ENCODE results near the gene ACSBG1.

Gene ACSBG1

DNA sequence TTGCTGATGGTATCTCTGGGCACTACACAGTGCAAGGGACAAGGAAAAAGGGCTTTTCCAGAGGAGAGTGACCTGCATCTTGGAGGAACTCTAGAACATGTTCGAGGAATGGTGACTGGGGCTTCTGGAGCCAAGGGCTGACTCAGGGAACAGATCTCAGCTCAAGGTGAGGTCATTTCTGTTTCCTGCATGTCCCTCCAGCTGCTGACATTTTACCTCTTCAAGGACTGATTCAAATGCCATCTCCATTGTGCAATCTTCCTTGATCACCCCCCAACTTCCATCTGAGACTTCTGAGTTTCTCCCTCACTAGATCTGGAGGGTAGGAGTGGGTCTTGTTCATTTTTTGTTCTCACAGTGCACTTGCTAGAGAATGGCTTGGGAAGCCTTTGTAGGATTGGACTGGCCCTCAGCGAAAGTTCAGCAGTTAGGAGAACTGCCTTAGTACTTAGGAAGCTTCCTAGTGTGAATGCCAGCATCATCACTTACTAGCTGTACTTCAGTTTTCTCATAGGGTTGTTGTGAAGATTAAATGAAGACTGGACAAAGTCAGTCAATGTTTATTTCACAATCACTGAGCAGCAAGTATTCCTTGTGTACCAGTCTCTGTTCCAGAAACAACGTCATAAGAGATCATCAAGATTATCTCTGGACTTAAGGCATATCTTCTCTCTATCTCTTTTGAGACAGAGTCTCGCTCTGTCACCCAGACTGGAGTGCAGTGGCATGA lies 87.8 kb downstream of the ACSBG1 start:
- Histone ChIP-seq H3K23ac (ENCODE audit: low read length in 2 of 2) (no peak overlapping the region), H3K14ac (ENCODE audit: low read length in 2 of 2) (no peak overlapping the region), H3K4me1 (ENCODE audit: control insufficient read depth, insufficient read depth, low read depth, low read length) (peaks cover 5% of the 10 kb centered on the region), H4K8ac (ENCODE audit: low read length) (no peak overlapping the region), H3K27me3 (ENCODE audit: control insufficient read depth in 1 of 2, insufficient read depth in 1 of 2, low read length in 2 of 2) (no peaks in the 10 kb centered on the region), H2BK5ac (ENCODE audit: low read depth, low read length, poor library complexity, severe bottlenecking) (no peak overlapping the region), H3K4me3 (ENCODE audit: insufficient read depth in 1 of 2, low read depth in 1 of 2, low read length in 2 of 2) (no peak overlapping the region), H3K79me1 (replicated peaks; ENCODE audit: low read length, poor library complexity, severe bottlenecking) (peaks cover 10% of the 10 kb centered on the region), H2BK12ac (ENCODE audit: low read length in 2 of 2) (no peak overlapping the region), H3K9me3 (ENCODE audit: control insufficient read depth, low read length) (no peaks in the 10 kb centered on the region), H3K4ac (ENCODE audit: low read depth in 1 of 2, low read length in 2 of 2) (no peak overlapping the region), H3K36me3 (ENCODE audit: control insufficient read depth in 1 of 2, insufficient read depth in 2 of 2, low read depth in 1 of 2, low read length in 2 of 2) (no peaks in the 10 kb centered on the region), H2AFZ (ENCODE audit: low read depth, low read length) (no peak overlapping the region), H2BK120ac (ENCODE audit: low read depth, low read length) (no peak overlapping the region), H2AK5ac (ENCODE audit: low read length, severe bottlenecking) (no peak overlapping the region), H3K18ac (ENCODE audit: low read depth in 1 of 2, low read length in 2 of 2) (no peak overlapping the region), H3K9ac (ENCODE audit: low read length) (no peak overlapping the region), H3K4me2 (ENCODE audit: low read length, poor library complexity, severe bottlenecking) (no peak overlapping the region), H2BK15ac (ENCODE audit: low read depth, poor library complexity, severe bottlenecking) (no peak overlapping the region), H3K27ac (ENCODE audit: low read length, poor library complexity, severe bottlenecking) (no peak overlapping the region), H4K91ac (ENCODE audit: low read length) (no peak overlapping the region)
- WGBS: 94% methylated on average over 4 of the region's 4 CpGs
- DNase-seq: no peak

DNA sequence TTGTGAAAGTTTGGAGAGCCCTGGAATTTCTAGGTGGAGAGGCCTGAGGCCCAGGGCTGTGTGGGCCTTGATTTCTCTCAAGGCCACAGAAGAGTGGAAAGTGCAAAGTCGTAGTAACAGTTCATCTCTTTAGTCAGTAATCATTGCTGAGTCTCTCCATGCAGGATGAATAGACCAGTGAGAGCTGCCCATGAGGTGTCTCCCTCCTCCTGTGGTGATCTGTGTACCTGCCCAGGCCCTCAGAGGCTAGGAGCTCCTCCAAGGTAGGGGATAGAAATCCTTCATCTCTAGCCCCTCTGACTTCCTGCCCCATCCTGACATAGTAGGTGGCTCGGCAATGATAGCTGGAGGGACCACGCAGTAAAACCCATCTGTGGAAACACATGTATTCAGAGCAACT lies 92.0 kb downstream of the ACSBG1 start:
- no peak overlapping the region for H2BK12ac ChIP-seq (ENCODE audit: low read length in 2 of 2)
- no peak overlapping the region for H3K14ac ChIP-seq (ENCODE audit: low read length in 2 of 2)
- H3K23ac ChIP-seq (ENCODE audit: low read length in 2 of 2): no peak overlapping the region
- no peak overlapping the region for H2AFZ ChIP-seq (ENCODE audit: low read depth, low read length)
- no peak overlapping the region for H3K4ac ChIP-seq (ENCODE audit: low read depth in 1 of 2, low read length in 2 of 2)
- no peak overlapping the region for H4K8ac ChIP-seq (ENCODE audit: low read length)
- no peak overlapping the region for H3K27ac ChIP-seq (ENCODE audit: low read length, poor library complexity, severe bottlenecking)
- DNase-seq: no peak
- no peak overlapping the region for H2BK15ac ChIP-seq (ENCODE audit: low read depth, poor library complexity, severe bottlenecking)
- no peak overlapping the region for H2BK5ac ChIP-seq (ENCODE audit: low read depth, low read length, poor library complexity, severe bottlenecking)
- H2BK120ac ChIP-seq (ENCODE audit: low read depth, low read length): no peak overlapping the region
- no peaks in the 10 kb centered on the region for H3K36me3 ChIP-seq (ENCODE audit: control insufficient read depth in 1 of 2, insufficient read depth in 2 of 2, low read depth in 1 of 2, low read length in 2 of 2)
- no peak overlapping the region for H2AK5ac ChIP-seq (ENCODE audit: low read length, severe bottlenecking)
- no peak overlapping the region for H4K91ac ChIP-seq (ENCODE audit: low read length)
- H3K79me1 ChIP-seq (replicated peaks; ENCODE audit: low read length, poor library complexity, severe bottlenecking): no peaks in the 10 kb centered on the region
- H3K4me2 ChIP-seq (ENCODE audit: low read length, poor library complexity, severe bottlenecking): no peak overlapping the region
- no peaks in the 10 kb centered on the region for H3K9me3 ChIP-seq (ENCODE audit: control insufficient read depth, low read length)
- no peak overlapping the region for H3K18ac ChIP-seq (ENCODE audit: low read depth in 1 of 2, low read length in 2 of 2)
- 95% methylated on average over 3 of the region's 3 CpGs for WGBS
- H3K4me3 ChIP-seq (ENCODE audit: insufficient read depth in 1 of 2, low read depth in 1 of 2, low read length in 2 of 2): no peak overlapping the region
- no peak overlapping the region for H3K9ac ChIP-seq (ENCODE audit: low read length)
- no peaks in the 10 kb centered on the region for H3K27me3 ChIP-seq (ENCODE audit: control insufficient read depth in 1 of 2, insufficient read depth in 1 of 2, low read length in 2 of 2)
- H3K4me1 ChIP-seq (ENCODE audit: control insufficient read depth, insufficient read depth, low read depth, low read length): no peaks in the 10 kb centered on the region

DNA sequence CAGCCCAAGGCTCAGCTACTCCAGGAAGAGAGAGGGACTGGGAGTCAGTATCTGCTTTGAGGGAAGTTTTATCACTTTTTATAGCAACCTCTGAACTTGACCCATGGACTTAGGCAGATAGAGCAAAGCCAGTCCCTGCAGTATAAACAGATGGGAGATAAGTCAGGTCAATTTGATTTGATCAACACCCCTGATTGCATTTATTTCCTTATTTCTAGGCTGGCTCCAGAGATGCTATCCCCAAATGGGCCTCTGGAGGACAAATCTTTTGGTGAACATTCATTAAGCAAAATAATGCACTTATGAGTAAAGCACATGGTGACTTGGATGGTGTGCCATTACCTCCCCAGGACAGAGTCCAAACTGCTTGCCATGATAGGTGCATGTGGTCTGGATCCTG lies 94.1 kb downstream of the ACSBG1 start:
- no peaks in the 10 kb centered on the region for H3K79me1 ChIP-seq (replicated peaks; ENCODE audit: low read length, poor library complexity, severe bottlenecking)
- no peaks in the 10 kb centered on the region for H3K4me1 ChIP-seq (ENCODE audit: control insufficient read depth, insufficient read depth, low read depth, low read length)
- no peak overlapping the region for H3K4ac ChIP-seq (ENCODE audit: low read depth in 1 of 2, low read length in 2 of 2)
- no peak overlapping the region for H2BK5ac ChIP-seq (ENCODE audit: low read depth, low read length, poor library complexity, severe bottlenecking)
- H2BK15ac ChIP-seq (ENCODE audit: low read depth, poor library complexity, severe bottlenecking): no peak overlapping the region
- no peak overlapping the region for H3K27ac ChIP-seq (ENCODE audit: low read length, poor library complexity, severe bottlenecking)
- no peaks in the 10 kb centered on the region for H3K36me3 ChIP-seq (ENCODE audit: control insufficient read depth in 1 of 2, insufficient read depth in 2 of 2, low read depth in 1 of 2, low read length in 2 of 2)
- no peak overlapping the region for H3K9ac ChIP-seq (ENCODE audit: low read length)
- H3K18ac ChIP-seq (ENCODE audit: low read depth in 1 of 2, low read length in 2 of 2): no peak overlapping the region
- H3K14ac ChIP-seq (ENCODE audit: low read length in 2 of 2): no peak overlapping the region
- no peak overlapping the region for H2AK5ac ChIP-seq (ENCODE audit: low read length, severe bottlenecking)
- no peaks in the 10 kb centered on the region for H3K9me3 ChIP-seq (ENCODE audit: control insufficient read depth, low read length)
- H2AFZ ChIP-seq (ENCODE audit: low read depth, low read length): no peak overlapping the region
- H3K27me3 ChIP-seq (ENCODE audit: control insufficient read depth in 1 of 2, insufficient read depth in 1 of 2, low read length in 2 of 2): no peaks in the 10 kb centered on the region
- H3K4me2 ChIP-seq (ENCODE audit: low read length, poor library complexity, severe bottlenecking): no peak overlapping the region
- no peak for DNase-seq
- H4K8ac ChIP-seq (ENCODE audit: low read length): no peak overlapping the region
- H3K23ac ChIP-seq (ENCODE audit: low read length in 2 of 2): no peak overlapping the region
- no peak overlapping the region for H2BK120ac ChIP-seq (ENCODE audit: low read depth, low read length)
- no peak overlapping the region for H3K4me3 ChIP-seq (ENCODE audit: insufficient read depth in 1 of 2, low read depth in 1 of 2, low read length in 2 of 2)
- no peak overlapping the region for H2BK12ac ChIP-seq (ENCODE audit: low read length in 2 of 2)
- no peak overlapping the region for H4K91ac ChIP-seq (ENCODE audit: low read length)

DNA sequence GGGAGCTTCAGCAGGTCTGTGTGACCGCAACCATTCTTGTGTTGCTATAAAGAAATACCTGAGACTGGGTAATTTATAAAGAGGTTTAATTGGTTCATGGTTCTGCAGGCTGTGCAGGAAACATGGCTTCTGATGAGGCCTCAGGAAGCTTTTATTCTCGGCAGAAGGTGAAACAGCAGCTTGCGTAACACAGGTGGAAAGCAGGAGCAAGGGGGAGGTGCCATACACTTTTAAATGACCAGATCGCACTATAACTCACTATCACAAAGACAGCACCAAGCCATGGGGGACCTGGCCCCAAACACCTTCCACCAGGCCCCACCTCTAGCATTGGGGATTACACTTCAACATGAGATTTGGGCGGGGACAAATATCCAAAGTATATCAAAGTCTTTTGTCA lies 94.8 kb downstream of the ACSBG1 start:
- H2BK5ac ChIP-seq (ENCODE audit: low read depth, low read length, poor library complexity, severe bottlenecking): no peak overlapping the region
- 100% methylated on average over 4 of the region's 5 CpGs for WGBS
- H3K27ac ChIP-seq (ENCODE audit: low read length, poor library complexity, severe bottlenecking): no peak overlapping the region
- H2AFZ ChIP-seq (ENCODE audit: low read depth, low read length): no peak overlapping the region
- H2BK12ac ChIP-seq (ENCODE audit: low read length in 2 of 2): no peak overlapping the region
- no peak overlapping the region for H3K18ac ChIP-seq (ENCODE audit: low read depth in 1 of 2, low read length in 2 of 2)
- H4K8ac ChIP-seq (ENCODE audit: low read length): no peak overlapping the region
- no peak for DNase-seq
- H3K4me1 ChIP-seq (ENCODE audit: control insufficient read depth, insufficient read depth, low read depth, low read length): no peaks in the 10 kb centered on the region
- no peak overlapping the region for H3K9ac ChIP-seq (ENCODE audit: low read length)
- H3K14ac ChIP-seq (ENCODE audit: low read length in 2 of 2): no peak overlapping the region
- no peaks in the 10 kb centered on the region for H3K36me3 ChIP-seq (ENCODE audit: control insufficient read depth in 1 of 2, insufficient read depth in 2 of 2, low read depth in 1 of 2, low read length in 2 of 2)
- H3K27me3 ChIP-seq (ENCODE audit: control insufficient read depth in 1 of 2, insufficient read depth in 1 of 2, low read length in 2 of 2): no peaks in the 10 kb centered on the region
- no peaks in the 10 kb centered on the region for H3K9me3 ChIP-seq (ENCODE audit: control insufficient read depth, low read length)
- H3K4ac ChIP-seq (ENCODE audit: low read depth in 1 of 2, low read length in 2 of 2): no peak overlapping the region
- no peak overlapping the region for H3K23ac ChIP-seq (ENCODE audit: low read length in 2 of 2)
- H2AK5ac ChIP-seq (ENCODE audit: low read length, severe bottlenecking): no peak overlapping the region
- H3K4me2 ChIP-seq (ENCODE audit: low read length, poor library complexity, severe bottlenecking): no peak overlapping the region
- no peak overlapping the region for H3K4me3 ChIP-seq (ENCODE audit: insufficient read depth in 1 of 2, low read depth in 1 of 2, low read length in 2 of 2)
- H2BK15ac ChIP-seq (ENCODE audit: low read depth, poor library complexity, severe bottlenecking): no peak overlapping the region
- no peak overlapping the region for H2BK120ac ChIP-seq (ENCODE audit: low read depth, low read length)
- H3K79me1 ChIP-seq (replicated peaks; ENCODE audit: low read length, poor library complexity, severe bottlenecking): no peaks in the 10 kb centered on the region
- H4K91ac ChIP-seq (ENCODE audit: low read length): no peak overlapping the region
